HepG2 (cell line): ENCODE results near the gene IFT52.

ENCODE experiments used
- FOXP1 ChIP-seq, 2 experiments: fragments of 450-650 bp in 1 of 2; IDR thresholded peaks; 2 replicates each; pipeline ENCODE4 v1.6.1; 2017 to 2018; ENCODE audit warnings: antibody characterized with exemption in 1 of 2
- HNF4A ChIP-seq: sonication (generic); formaldehyde crosslinking; IDR thresholded peaks from 2 replicates; pipeline ENCODE4 v1.4.0; 2020; ENCODE audit warnings: missing genetic modification reagents
- KAT2B ChIP-seq: fragments of 150-350 bp; IDR thresholded peaks from 2 replicates; pipeline ENCODE4 v1.6.1; 2014; ENCODE audit warnings: low read depth, low read length, borderline replicate concordance
- NCOR1 ChIP-seq: fragments of 200-600 bp; sonication (generic); IDR thresholded peaks from 2 replicates; pipeline ENCODE4 v1.7.0; 2017; ENCODE audit warnings: antibody characterized with exemption, low read length, borderline replicate concordance
- ZBTB1 ChIP-seq: sonication (generic); formaldehyde crosslinking; IDR thresholded peaks from 2 replicates; pipeline ENCODE4 v1.4.0; 2020; ENCODE audit warnings: missing genetic modification reagents, borderline replicate concordance
- TF ChIP-seq, protein P1 (sequence below): sonication (generic); formaldehyde crosslinking; IDR thresholded peaks from 2 replicates; pipeline ENCODE4 v1.4.0; 2020; ENCODE audit warnings: missing genetic modification reagents, borderline replicate concordance

DNA sequence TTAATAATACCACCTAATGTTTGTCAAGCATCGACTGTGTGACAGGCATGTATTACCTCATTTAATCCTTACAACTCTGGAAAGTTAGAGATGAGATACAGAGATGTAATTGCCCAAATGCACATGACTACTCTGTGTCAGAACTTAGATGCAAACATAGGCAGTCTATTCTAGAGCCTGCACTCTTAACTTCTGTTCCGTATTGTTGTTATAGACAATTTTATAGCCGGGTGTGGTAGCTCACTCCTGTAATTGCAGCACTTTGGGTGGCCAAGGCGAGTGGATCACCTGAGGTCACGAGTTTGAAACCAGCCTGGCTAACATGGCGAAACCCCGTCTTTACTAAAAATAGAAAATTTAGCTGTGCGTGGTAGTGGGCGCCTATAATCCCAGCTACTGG is 15.0 kb downstream of the IFT52 start:
- TF ChIP-seq NCOR1, result no peak
- no peak for TF ChIP-seq KAT2B
- TF ChIP-seq HNF4A, result no peak
- TF ChIP-seq FOXP1 (IDR thresholded peaks at IDR 0.05), result no peak
- TF ChIP-seq FOXP1 (CRISPR knock-in tag; IDR thresholded peaks at IDR 0.05), result no peak
- TF ChIP-seq, protein P1, sequence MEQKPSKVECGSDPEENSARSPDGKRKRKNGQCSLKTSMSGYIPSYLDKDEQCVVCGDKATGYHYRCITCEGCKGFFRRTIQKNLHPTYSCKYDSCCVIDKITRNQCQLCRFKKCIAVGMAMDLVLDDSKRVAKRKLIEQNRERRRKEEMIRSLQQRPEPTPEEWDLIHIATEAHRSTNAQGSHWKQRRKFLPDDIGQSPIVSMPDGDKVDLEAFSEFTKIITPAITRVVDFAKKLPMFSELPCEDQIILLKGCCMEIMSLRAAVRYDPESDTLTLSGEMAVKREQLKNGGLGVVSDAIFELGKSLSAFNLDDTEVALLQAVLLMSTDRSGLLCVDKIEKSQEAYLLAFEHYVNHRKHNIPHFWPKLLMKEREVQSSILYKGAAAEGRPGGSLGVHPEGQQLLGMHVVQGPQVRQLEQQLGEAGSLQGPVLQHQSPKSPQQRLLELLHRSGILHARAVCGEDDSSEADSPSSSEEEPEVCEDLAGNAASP, result no peak
- TF ChIP-seq ZBTB1 (CRISPR knock-in tag), result no peak
